ENCODE measurements around the gene NRXN3.

DNA sequence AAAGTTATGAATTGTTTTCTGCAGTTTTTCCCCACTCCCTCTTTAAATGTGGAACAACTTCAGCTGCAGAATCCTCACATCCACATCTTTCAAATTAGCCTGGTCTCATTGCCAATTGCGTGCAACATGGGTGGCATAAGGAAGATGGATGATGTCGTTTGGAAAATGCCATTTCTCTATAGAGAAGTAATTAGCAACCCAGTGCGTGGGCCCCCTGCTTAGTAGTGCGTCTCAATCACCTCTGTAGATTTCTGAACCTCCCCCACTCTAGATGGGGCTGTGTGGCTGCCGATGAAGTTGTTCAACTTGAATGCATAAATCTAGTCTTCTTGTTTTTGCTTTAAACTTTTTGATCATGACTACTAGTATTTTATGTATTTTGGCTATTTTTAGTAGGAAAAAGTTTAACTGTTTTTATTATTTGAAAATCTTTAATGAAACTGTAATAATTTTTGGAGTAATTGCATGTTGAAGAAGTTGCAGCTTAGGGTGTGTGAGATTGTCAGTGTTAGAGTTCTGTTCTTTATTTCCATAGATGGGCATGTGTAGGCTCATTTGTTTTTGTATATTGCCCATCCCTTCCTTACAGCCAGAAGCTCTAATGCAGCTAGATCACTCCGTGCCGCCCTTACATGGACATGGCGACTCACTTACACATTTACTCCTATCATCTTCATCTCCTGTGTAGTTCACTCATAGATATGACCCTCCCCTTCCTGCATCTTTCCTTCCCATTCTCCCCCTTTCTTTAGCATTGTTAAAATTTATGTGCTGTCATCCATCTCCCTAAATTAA, 1683.0 kb downstream of the NRXN3 start:
- TF ChIP-seq SP1 (IDR thresholded peaks at IDR 0.05) (no peak), FOXA1 (IDR thresholded peaks at IDR 0.05) (no peak), FOXM1 (IDR thresholded peaks at IDR 0.05; ENCODE audit: borderline replicate concordance) (no peak), ELF4 (IDR thresholded peaks at IDR 0.05) (no peak), TARDBP (IDR thresholded peaks at IDR 0.05) (no peak), HDGF (IDR thresholded peaks at IDR 0.05; ENCODE audit: borderline replicate concordance) (no peak)
- TF ChIP-seq, protein P1, sequence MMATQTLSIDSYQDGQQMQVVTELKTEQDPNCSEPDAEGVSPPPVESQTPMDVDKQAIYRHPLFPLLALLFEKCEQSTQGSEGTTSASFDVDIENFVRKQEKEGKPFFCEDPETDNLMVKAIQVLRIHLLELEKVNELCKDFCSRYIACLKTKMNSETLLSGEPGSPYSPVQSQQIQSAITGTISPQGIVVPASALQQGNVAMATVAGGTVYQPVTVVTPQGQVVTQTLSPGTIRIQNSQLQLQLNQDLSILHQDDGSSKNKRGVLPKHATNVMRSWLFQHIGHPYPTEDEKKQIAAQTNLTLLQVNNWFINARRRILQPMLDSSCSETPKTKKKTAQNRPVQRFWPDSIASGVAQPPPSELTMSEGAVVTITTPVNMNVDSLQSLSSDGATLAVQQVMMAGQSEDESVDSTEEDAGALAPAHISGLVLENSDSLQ (IDR thresholded peaks at IDR 0.05): no peak

Measured in HEK293T (cell line).